ENCODE results near the gene SEBOX.
A peak's percentile ranks its signal among the peaks of the same experiment; 100 is the strongest.

SEBOX gene

GRCh38 chr17:28385406-28385805, 20.4 kb upstream of the SEBOX start:
- H3K4me3 ChIP-seq (ENCODE audit: low read length), result peak overlapping the region; percentile 55; the same call in 1 of the 2 replicates
- no peak for TF ChIP-seq ZNF274 (IDR thresholded peaks at IDR 0.05; ENCODE audit: low read depth, low read length)

GRCh38 chr17:28385037-28385400, 20.0 kb upstream of the SEBOX start:
- no peak for TF ChIP-seq ZNF274 (IDR thresholded peaks at IDR 0.05; ENCODE audit: low read depth, low read length)

GRCh38 chr17:28384281-28385036, 19.5 kb upstream of the SEBOX start:
- no peak for TF ChIP-seq ZNF274 (IDR thresholded peaks at IDR 0.05; ENCODE audit: low read depth, low read length)
- H3K4me3 ChIP-seq (ENCODE audit: low read length), result peak overlapping the region; percentile 55; the same call in 1 of the 2 replicates

More at GRCh38 chr17:28385037-28385400, 20.0 kb upstream of the SEBOX start:
- peak overlapping the region; percentile 55; the same call in 1 of the 2 replicates for H3K4me3 ChIP-seq (ENCODE audit: low read length)

GRCh38 chr17:28381141-28381825, 16.3 kb upstream of the SEBOX start:
- H3K4me3 ChIP-seq (ENCODE audit: low read length), result no peak overlapping the region

GRCh38 chr17:28379814-28380801, 15.1 kb upstream of the SEBOX start:
- no peak overlapping the region for H3K4me3 ChIP-seq (ENCODE audit: low read length)
- TF ChIP-seq ZNF274 (IDR thresholded peaks at IDR 0.05; ENCODE audit: low read depth, low read length), result no peak

More at GRCh38 chr17:28381141-28381825, 16.3 kb upstream of the SEBOX start:
- TF ChIP-seq ZNF274 (IDR thresholded peaks at IDR 0.05; ENCODE audit: low read depth, low read length), result no peak

- no peak overlapping the region; the same call in 1 of the 2 replicates for H3K4me3 ChIP-seq (ENCODE audit: low read length)
- no peak for TF ChIP-seq ZNF274 (IDR thresholded peaks at IDR 0.05; ENCODE audit: low read depth, low read length)
Observed at GRCh38 chr17:28372945-28373274, 7.9 kb upstream of the SEBOX start.

- no peak for TF ChIP-seq ZNF274 (IDR thresholded peaks at IDR 0.05; ENCODE audit: low read depth, low read length)
- peak overlapping the region; percentile 80 for H3K4me3 ChIP-seq (ENCODE audit: low read length)
Observed at GRCh38 chr17:28372203-28372944, 7.4 kb upstream of the SEBOX start.

- peak within 1 kb of the TSS; percentile 80 for H3K4me3 ChIP-seq (ENCODE audit: low read length)
- no peak for TF ChIP-seq ZNF274 (IDR thresholded peaks at IDR 0.05; ENCODE audit: low read depth, low read length)
Observed at GRCh38 chr17:28371245-28372202, 6.5 kb upstream of the SEBOX start, which contains the start of gene SARM1. TSS of gene SARM1 (plus strand) at chr17:28371694. CDS start at chr17:28372033, 339 bp downstream.

GRCh38 chr17:28370744-28371103, 5.7 kb upstream of the SEBOX start:
- H3K4me3 ChIP-seq (ENCODE audit: low read length), result no peak overlapping the region

GRCh38 chr17:28370035-28370743, 5.2 kb upstream of the SEBOX start, which contains the start of gene VTN:
TSS of gene VTN (minus strand) at chr17:28370307. CDS start at chr17:28370203, 104 bp downstream.
- peak within 1 kb of the TSS; percentile 12; the same call in 1 of the 2 replicates for H3K4me3 ChIP-seq (ENCODE audit: low read length)
- no peak for TF ChIP-seq ZNF274 (IDR thresholded peaks at IDR 0.05; ENCODE audit: low read depth, low read length)

More at GRCh38 chr17:28370744-28371103, 5.7 kb upstream of the SEBOX start:
- TF ChIP-seq ZNF274 (IDR thresholded peaks at IDR 0.05; ENCODE audit: low read depth, low read length), result no peak

GRCh38 chr17:28369684-28370034, 4.7 kb upstream of the SEBOX start:
- no peak overlapping the region for H3K4me3 ChIP-seq (ENCODE audit: low read length)
- no peak for TF ChIP-seq ZNF274 (IDR thresholded peaks at IDR 0.05; ENCODE audit: low read depth, low read length)

All from GM08714 (cell line).